Measurements from ENCODE around the gene WASF1. TPM values are rescaled to one million over a fixed set of nuclear protein-coding genes. Genes with fewer than 3 reads are reported as not detected.

Gene WASF1
- total and polyA plus RNA-seq, 7 donors: 0.47 to 5.3 (median 0.97) TPM

- DNase-seq (no peak), ATAC-seq (no peak)
- Histone ChIP-seq H3K4me3 (no peak overlapping the region), H3K27me3 (ENCODE audit: insufficient read depth in 3 of 3, low read length in 2 of 3) (no peaks in the 10 kb centered on the region), H3K9me3 (no peaks in the 10 kb centered on the region), H3K27ac (no peak overlapping the region), H3K4me1 (peaks cover 14% of the 10 kb centered on the region), H3K36me3 (ENCODE audit: insufficient read depth in 1 of 2, low read depth in 1 of 2) (peaks cover 0 to 8% of the 10 kb centered on the region in 2 donors)
- TF ChIP-seq, protein P1, sequence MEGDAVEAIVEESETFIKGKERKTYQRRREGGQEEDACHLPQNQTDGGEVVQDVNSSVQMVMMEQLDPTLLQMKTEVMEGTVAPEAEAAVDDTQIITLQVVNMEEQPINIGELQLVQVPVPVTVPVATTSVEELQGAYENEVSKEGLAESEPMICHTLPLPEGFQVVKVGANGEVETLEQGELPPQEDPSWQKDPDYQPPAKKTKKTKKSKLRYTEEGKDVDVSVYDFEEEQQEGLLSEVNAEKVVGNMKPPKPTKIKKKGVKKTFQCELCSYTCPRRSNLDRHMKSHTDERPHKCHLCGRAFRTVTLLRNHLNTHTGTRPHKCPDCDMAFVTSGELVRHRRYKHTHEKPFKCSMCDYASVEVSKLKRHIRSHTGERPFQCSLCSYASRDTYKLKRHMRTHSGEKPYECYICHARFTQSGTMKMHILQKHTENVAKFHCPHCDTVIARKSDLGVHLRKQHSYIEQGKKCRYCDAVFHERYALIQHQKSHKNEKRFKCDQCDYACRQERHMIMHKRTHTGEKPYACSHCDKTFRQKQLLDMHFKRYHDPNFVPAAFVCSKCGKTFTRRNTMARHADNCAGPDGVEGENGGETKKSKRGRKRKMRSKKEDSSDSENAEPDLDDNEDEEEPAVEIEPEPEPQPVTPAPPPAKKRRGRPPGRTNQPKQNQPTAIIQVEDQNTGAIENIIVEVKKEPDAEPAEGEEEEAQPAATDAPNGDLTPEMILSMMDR (IDR thresholded peaks at IDR 0.05): no peak
- intact Hi-C loops (cut with DNase I): no loop called here
These were observed 9.3 kb upstream of the WASF1 start for GRCh38 chr6:110188791-110189190.

DNA sequence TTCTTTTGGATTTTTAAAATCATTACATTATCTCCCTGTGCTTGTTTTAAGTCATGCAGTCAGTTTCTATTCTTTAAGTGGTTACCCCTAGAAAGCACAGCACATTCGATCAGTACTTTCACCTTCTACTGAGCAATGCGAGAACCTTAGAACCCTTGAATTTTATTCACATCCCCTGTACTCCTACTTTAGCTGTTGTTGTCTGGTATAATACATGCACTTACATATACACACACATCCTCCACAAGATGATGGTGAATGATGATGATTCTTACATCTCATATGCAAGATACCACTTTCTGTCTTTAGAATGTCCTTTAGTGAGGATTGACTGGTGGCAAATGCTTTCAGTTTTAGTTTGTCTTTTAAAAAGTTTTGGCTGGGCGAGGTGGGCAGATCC, 6.4 kb upstream of the WASF1 start:
- H3K4me3 ChIP-seq: no peak overlapping the region
- no peak for ATAC-seq
- TF ChIP-seq, protein P1 (IDR thresholded peaks at IDR 0.05): no peak
- H3K4me1 ChIP-seq: peaks cover 34% of the 10 kb centered on the region
- DNase-seq: no peak
- H3K27ac ChIP-seq: no peak overlapping the region
- no peaks in the 10 kb centered on the region for H3K27me3 ChIP-seq (ENCODE audit: insufficient read depth in 3 of 3, low read length in 2 of 3)
- intact Hi-C loops (cut with DNase I): no loop called here
- H3K9me3 ChIP-seq: no peaks in the 10 kb centered on the region
- no peaks in the 10 kb centered on the region for H3K36me3 ChIP-seq (ENCODE audit: insufficient read depth in 1 of 2, low read depth in 1 of 2)
- 89 to 98% (median 91%) methylated on average over 3 of the region's 3 CpGs for WGBS, 3 donors

- TF ChIP-seq, protein P1 (IDR thresholded peaks at IDR 0.05): no peak
- H3K36me3 ChIP-seq (ENCODE audit: insufficient read depth in 1 of 2, low read depth in 1 of 2): no peaks in the 10 kb centered on the region
- DNase-seq (no peak), ATAC-seq (no peak)
- peaks cover 36% of the 10 kb centered on the region for H3K4me1 ChIP-seq
- H3K4me3 ChIP-seq: no peak overlapping the region
- H3K27ac ChIP-seq: no peak overlapping the region
- H3K9me3 ChIP-seq: no peaks in the 10 kb centered on the region
- WGBS, 3 donors: 81 to 85% (median 82%) methylated on average over 5 of the region's 5 CpGs
- H3K27me3 ChIP-seq (ENCODE audit: insufficient read depth in 3 of 3, low read length in 2 of 3): no peaks in the 10 kb centered on the region
- intact Hi-C loops (cut with DNase I): loop anchor here in 1 of 2 donors (5.0 kb wide), 1 partner anchor 491 kb away; the partner anchor contains the start of genes AK9 and FIG4
These were observed 3.9 kb upstream of the WASF1 start for GRCh38 chr6:110183292-110183885.

DNA sequence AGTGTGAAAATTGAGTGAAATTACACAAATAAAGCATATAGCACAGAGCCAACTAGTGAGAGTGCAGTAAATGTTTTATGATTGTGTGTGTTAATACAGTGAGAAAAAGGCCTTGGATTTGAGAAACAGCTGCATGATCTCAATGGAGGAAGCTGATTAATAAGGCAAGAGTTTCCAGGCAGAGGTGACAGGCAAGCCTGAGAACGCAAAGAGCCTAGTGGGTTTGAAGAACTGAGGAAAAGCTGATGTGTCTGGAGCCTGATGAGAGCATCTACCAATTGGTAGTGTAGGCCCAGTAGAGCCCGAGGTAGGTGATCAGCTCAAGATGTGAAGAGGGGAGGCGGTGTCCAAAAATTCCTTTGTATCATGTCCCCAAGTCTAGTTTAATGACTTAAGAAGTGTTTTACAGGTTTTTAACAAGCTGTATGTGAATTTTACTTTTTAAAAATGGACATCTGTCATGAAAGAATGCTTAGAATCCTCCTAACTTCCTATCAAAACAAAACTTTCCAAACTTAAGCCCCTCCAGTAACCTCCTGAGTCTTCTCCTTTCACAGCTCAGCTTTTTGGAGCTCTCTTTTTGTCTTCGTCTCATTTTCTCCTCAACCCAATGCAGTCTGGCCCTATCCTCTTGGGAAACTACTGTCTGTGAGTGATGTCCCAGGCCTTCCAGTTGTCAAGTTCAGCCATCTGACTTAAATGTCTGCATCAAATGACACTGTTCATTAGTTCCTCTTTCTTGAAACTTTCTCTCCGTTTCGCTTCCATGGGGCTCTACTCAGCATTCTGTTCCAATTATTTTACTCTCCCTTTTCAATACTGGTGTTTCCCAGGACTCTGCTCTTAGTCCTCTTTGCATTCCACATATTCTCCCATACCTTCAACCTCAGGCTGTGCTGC, 1.9 kb upstream of the WASF1 start:
- TF ChIP-seq, protein P1 (IDR thresholded peaks at IDR 0.05): no peak
- intact Hi-C loops (cut with DNase I): loop anchor here in 1 of 2 donors (5.0 kb wide), 1 partner anchor 489 kb away; the partner anchor contains the start of genes AK9 and FIG4
- peaks cover 0 to 11% (median 0%) of the 10 kb centered on the region in 3 donors for H3K27me3 ChIP-seq (ENCODE audit: insufficient read depth in 3 of 3, low read length in 2 of 3)
- WGBS, 3 donors: 33 to 46% (median 43%) methylated on average over 6 of the region's 6 CpGs
- ATAC-seq (no peak), DNase-seq (no peak)
- H3K36me3 ChIP-seq (ENCODE audit: insufficient read depth in 1 of 2, low read depth in 1 of 2): no peaks in the 10 kb centered on the region
- H3K4me3 ChIP-seq: peak overlapping the region; percentile 75
- H3K27ac ChIP-seq: peak overlapping the region; percentile 89
- H3K9me3 ChIP-seq: no peaks in the 10 kb centered on the region
- H3K4me1 ChIP-seq: peaks cover 36% of the 10 kb centered on the region
